Activated CD8-positive, alpha-beta memory T cell treated with anti-CD3 and anti-CD28 coated beads for 48 hours (primary cell): Measurements from ENCODE around the gene MAGEC3.

Source experiments
- DNase-seq, 3 experiments: peaks; one replicate each; pipeline ENCODE4 v3.0.0-alpha.2; 2020; ENCODE audit warnings: low read depth in 2 of 3, low spot score in 2 of 3

MAGEC3 gene

DNA sequence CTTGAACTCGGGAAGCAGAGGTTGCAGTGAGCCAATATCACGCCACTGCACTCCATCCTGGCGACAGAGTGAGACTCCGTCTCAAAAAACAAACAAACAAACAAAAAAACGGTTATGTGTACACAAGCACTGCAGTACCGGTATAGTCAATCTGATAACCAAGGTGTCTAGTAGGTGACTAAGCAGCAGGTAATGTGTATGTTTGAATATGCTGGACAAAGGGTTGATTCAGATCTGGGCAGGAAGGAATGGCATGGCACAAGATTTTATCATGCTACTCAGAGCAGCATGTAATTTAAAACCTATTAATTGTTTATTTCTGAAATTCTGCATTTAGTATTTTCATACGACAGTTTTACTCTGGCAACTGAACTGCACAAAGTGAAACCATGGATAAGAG is 107.3 kb downstream of the MAGEC3 start:
- no peak for DNase-seq

DNA sequence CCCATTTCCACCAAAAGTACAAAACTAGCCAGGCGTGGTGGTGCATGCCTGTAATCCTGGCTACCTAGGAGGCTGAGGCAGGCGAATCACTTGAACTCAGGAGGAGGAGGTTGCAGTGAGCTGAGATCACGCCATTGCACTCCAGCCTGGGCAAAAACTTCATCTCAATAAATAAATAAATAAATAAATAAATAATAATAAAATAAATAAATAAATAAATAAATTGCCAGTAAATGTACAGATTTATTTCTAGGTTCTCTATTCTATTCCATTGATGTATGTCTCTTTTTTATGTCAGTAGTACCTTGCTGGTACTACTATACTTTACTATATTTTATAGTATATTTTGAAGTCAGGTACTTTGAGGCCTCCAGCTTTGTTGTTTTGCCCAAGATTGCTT is 109.2 kb downstream of the MAGEC3 start:
- DNase-seq = no peak
